Kidney epithelial cell (primary cell): Measurements from ENCODE around the gene CELSR3. TPM values are rescaled to one million over a fixed set of nuclear protein-coding genes. Genes with fewer than 3 reads are reported as not detected.
A peak's percentile ranks its signal among the peaks of the same experiment; 100 is the strongest.

Experiments used
- DNase-seq: peaks from one replicate; pipeline ENCODE4 v3.0.0-alpha.2; 2010; ENCODE audit warnings: low read depth
- H3K27me3 ChIP-seq: 2 replicates; pipeline ENCODE4 v1.6.0; 2011; ENCODE audit warnings: low read length; ENCODE audit not compliant: control insufficient read depth, insufficient read depth
- H3K36me3 ChIP-seq: 2 replicates; pipeline ENCODE4 v1.5.1; 2011; ENCODE audit warnings: low read length; ENCODE audit not compliant: control insufficient read depth, insufficient read depth
- H3K4me3 ChIP-seq: 2 replicates; pipeline ENCODE4 v1.5.1; 2011; ENCODE audit warnings: low read depth, mild to moderate bottlenecking, control low read depth, low read length
- total RNA-seq: library from RNA; depleted of rRNA; stranded (reverse); fragments of >200 nt; gene quantifications from 2 replicates; pipeline ENCODE4 v1.2.3, GENCODE V29; 2015
- TF ChIP-seq, protein P1 (sequence below): IDR thresholded peaks from 2 replicates; pipeline ENCODE4 v1.5.1; 2011; ENCODE audit warnings: mild to moderate bottlenecking, moderate library complexity, low read length, control low read depth, inconsistent platforms; ENCODE audit not compliant: insufficient read depth, poor library complexity, severe bottlenecking

The CELSR3 gene
- total RNA-seq, 1 donor from 2014 or later: 5.2 TPM

DNA sequence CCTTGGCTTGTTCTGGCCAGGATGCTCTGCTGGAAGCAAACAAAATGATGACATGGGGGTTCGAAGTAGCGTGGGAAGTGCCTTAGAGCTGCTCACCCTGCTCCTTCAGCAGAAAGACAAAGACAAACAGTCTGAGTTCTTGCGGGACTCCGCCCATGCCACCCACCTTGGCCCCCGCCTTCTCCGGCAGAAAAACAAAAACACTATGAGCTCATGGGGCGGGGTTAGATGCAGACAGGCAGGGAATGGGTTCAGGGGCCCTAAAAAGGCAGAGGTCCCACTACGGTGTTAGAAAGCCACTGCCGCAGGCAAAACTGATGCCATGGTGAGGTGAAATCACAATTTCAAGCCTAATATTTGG is 32.7 kb upstream of the CELSR3 start:
- DNase-seq: peak; percentile 31

DNA sequence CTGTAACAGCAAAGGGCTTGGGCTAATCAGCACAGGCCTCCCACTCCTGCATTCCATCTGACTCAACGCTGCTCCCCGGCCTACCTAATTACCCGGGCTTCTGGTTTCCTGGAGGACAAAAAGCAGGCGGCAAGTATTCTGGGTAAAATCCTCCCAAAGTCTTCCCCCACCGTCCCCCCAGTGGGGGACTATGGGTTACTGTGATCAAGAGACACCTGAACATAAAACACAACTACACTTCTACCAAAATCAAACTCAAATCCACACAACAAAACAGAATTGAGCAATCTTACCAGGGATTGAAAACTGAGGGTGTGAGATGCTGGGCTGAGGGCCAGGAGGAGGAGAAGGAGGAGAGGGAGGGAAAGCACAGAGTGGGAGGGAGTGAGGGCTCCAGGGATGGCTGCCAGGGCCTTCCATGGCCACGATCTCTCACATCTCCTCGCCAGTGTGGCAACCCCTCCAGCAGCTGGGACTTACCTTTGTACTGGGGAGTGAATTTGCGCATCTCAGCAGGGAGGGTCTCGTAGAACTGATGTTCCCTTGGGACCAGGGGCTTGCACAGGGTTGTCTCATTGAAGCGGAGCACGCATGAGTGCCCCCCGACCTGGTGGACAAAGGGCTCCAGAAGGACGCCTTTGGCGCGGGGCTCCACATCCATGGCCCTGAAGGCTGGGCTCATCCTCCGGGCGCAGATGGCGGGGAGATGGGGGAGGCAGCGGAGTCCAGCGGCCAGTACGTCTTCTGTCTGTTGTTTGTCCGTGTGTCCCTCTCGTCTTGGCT is 32.1 kb upstream of the CELSR3 start:
- TF ChIP-seq, protein P1, sequence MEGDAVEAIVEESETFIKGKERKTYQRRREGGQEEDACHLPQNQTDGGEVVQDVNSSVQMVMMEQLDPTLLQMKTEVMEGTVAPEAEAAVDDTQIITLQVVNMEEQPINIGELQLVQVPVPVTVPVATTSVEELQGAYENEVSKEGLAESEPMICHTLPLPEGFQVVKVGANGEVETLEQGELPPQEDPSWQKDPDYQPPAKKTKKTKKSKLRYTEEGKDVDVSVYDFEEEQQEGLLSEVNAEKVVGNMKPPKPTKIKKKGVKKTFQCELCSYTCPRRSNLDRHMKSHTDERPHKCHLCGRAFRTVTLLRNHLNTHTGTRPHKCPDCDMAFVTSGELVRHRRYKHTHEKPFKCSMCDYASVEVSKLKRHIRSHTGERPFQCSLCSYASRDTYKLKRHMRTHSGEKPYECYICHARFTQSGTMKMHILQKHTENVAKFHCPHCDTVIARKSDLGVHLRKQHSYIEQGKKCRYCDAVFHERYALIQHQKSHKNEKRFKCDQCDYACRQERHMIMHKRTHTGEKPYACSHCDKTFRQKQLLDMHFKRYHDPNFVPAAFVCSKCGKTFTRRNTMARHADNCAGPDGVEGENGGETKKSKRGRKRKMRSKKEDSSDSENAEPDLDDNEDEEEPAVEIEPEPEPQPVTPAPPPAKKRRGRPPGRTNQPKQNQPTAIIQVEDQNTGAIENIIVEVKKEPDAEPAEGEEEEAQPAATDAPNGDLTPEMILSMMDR: no peak
- H3K27me3 ChIP-seq: no peaks in the 10 kb centered on the region
- H3K36me3 ChIP-seq: peaks cover 14% of the 10 kb centered on the region
- peak; percentile 45 for DNase-seq
- no peak overlapping the region for H3K4me3 ChIP-seq

More for the DNA sequence above, 32.7 kb upstream of the CELSR3 start:
- TF ChIP-seq, protein P1: no peak
- Histone ChIP-seq H3K27me3 (no peaks in the 10 kb centered on the region), H3K36me3 (peaks cover 14% of the 10 kb centered on the region), H3K4me3 (no peak overlapping the region)

DNA sequence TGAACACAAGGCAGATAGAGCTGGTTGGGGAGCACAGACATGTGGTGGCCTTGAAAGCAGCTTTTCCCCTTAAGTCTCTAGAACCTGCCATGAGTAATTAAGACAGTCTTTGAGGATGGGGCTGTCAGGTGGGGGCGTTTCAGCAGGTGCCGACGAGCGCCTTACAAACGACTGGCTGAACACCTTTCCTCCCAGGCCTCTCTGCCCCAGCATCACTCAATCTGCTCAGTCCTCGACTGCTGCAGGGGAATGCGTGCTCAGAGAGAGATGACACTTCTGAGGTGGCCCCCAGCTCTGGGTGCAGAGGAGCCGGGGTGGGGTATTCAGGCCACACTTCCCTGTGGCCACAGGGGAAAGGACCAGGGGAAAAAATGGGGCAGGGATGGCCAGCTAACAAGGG is 31.1 kb upstream of the CELSR3 start:
- TF ChIP-seq, protein P1: no peak
- no peaks in the 10 kb centered on the region for H3K27me3 ChIP-seq
- H3K36me3 ChIP-seq: peaks cover 16% of the 10 kb centered on the region
- no peak overlapping the region for H3K4me3 ChIP-seq
- DNase-seq: no peak

DNA sequence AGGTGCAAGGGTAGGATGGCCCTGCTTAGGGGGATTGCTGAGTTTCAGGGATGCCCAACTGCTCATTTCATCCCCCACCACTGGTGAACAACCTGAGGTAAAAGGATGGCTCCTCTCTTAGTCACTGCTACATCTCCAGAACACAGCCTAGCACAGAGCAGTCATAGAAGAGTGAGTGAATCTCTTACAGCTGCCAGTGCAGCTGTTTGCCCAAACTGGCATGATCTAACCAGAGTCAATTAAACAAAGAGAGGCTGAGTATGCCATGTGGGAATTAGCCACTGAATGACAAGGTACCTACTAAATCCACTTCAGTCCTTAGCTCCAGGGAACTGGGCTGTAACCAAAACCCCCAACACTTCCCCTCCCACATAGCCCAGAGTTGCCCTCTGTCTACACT is 29.9 kb upstream of the CELSR3 start:
- TF ChIP-seq, protein P1: no peak
- Histone ChIP-seq H3K4me3 (no peak overlapping the region), H3K36me3 (peaks cover 20% of the 10 kb centered on the region), H3K27me3 (no peaks in the 10 kb centered on the region)
- DNase-seq: no peak

DNA sequence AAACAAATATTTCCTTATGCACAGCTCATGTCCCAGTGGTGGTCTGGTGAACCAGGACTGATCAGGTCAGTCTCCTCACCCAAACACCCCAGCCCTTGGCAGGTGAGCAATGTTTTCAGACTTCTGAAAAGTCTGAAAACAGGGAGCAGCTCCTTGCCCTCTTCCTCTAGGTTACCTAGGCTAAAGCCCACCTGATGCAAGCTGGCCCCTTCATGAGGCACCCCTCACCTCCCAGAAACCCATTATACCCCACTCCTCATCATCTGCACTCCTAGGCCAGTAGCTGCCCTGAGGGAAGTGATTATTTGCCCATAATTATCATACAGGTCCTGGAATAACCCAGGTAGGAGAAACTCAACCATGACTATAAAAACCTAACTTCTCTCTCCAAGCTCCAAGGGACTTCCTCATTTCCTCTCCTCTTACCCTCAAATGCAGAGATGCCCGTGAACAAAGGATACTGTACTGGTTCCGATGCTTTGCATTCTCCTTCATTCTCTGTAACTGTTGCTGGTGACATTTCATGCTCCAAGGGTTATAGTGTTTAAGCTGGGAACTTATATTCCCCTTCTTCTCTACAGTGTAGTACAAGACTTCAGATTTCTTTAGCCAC is 28.3 kb upstream of the CELSR3 start:
- no peak for DNase-seq
- H3K27me3 ChIP-seq: no peaks in the 10 kb centered on the region
- TF ChIP-seq, protein P1: no peak
- H3K36me3 ChIP-seq: peaks cover 20% of the 10 kb centered on the region
- H3K4me3 ChIP-seq: no peak overlapping the region
